Measurements from ENCODE around the gene NEU2. TPM values are rescaled to one million over a fixed set of nuclear protein-coding genes. Genes with fewer than 3 reads are reported as not detected.

Gene NEU2
- total RNA-seq, 3 donors from 2014 or later (not counting 1 experiment from before 2014, with no cell fraction given): not detected

- H3K4me3 Mint-ChIP-seq: peak overlapping the region; percentile 89
- Histone ChIP-seq H3K4me1 (ENCODE audit: control insufficient read depth, insufficient read depth, low read length) (peaks cover 55% of the 10 kb centered on the region), H3K36me3 (ENCODE audit: control insufficient read depth, insufficient read depth, low read length) (peaks cover 11% of the 10 kb centered on the region), H3K27ac (ENCODE audit: low read length) (peak overlapping the region; percentile 93), H3K27me3 (ENCODE audit: control insufficient read depth, insufficient read depth, low read length) (no peaks in the 10 kb centered on the region), H3K4me3 (ENCODE audit: low read length) (peak overlapping the region; percentile 91), H3K9me3 (ENCODE audit: control insufficient read depth, insufficient read depth, low read length) (no peaks in the 10 kb centered on the region)
- intact Hi-C loops (cut with micrococcal nuclease): loop anchor here (2.0 to 5.0 kb wide), 5 partner anchors 16 to 192 kb away; partner anchors contain the start of gene ATG16L1
- H3K9me3 Mint-ChIP-seq: no peaks in the 10 kb centered on the region
- H3K27ac Mint-ChIP-seq: peak overlapping the region; percentile 90 to 92
- TF ChIP-seq CTCF (IDR thresholded peaks at IDR 0.05): no peak
- ATAC-seq (peak; percentile 5 to 11 (median 5)), DNase-seq (no peak)
- no peaks in the 10 kb centered on the region for H3K36me3 Mint-ChIP-seq
- H3K4me1 Mint-ChIP-seq: peaks cover 52 to 63% of the 10 kb centered on the region in 2 donors
- no peaks in the 10 kb centered on the region for H3K27me3 Mint-ChIP-seq (ENCODE audit: low read depth in 2 of 2)
- WGBS (ENCODE audit: insufficient coverage): 0% methylated on average over 13 of the region's 13 CpGs
Measured at GRCh38 chr2:233060501-233060979, 28.1 kb downstream of the NEU2 start.

- no peaks in the 10 kb centered on the region for H3K9me3 Mint-ChIP-seq
- Histone ChIP-seq H3K36me3 (ENCODE audit: control insufficient read depth, insufficient read depth, low read length) (peaks cover 12% of the 10 kb centered on the region), H3K27ac (ENCODE audit: low read length) (peak overlapping the region; percentile 93), H3K4me3 (ENCODE audit: low read length) (peak overlapping the region; percentile 91), H3K9me3 (ENCODE audit: control insufficient read depth, insufficient read depth, low read length) (no peaks in the 10 kb centered on the region), H3K4me1 (ENCODE audit: control insufficient read depth, insufficient read depth, low read length) (peaks cover 60% of the 10 kb centered on the region), H3K27me3 (ENCODE audit: control insufficient read depth, insufficient read depth, low read length) (no peaks in the 10 kb centered on the region)
- WGBS (ENCODE audit: insufficient coverage): 0% methylated on average over 9 of the region's 10 CpGs
- ATAC-seq (peak in 2 of 3 donors; percentile 16 to 32), DNase-seq (peak in 1 of 2 donors; percentile 36)
- peaks cover 56 to 68% of the 10 kb centered on the region in 2 donors for H3K4me1 Mint-ChIP-seq
- peak overlapping the region; percentile 90 to 92 for H3K27ac Mint-ChIP-seq
- TF ChIP-seq CTCF (IDR thresholded peaks at IDR 0.05): no peak
- H3K27me3 Mint-ChIP-seq (ENCODE audit: low read depth in 2 of 2): no peaks in the 10 kb centered on the region
- intact Hi-C loops (cut with micrococcal nuclease): loop anchor here (1.0 to 5.0 kb wide), 6 partner anchors 9 to 191 kb away; partner anchors contain the start of gene ATG16L1
- H3K36me3 Mint-ChIP-seq: no peaks in the 10 kb centered on the region
- peak overlapping the region; percentile 89 for H3K4me3 Mint-ChIP-seq
Measured at GRCh38 chr2:233060980-233061590, 28.6 kb downstream of the NEU2 start.

DNA sequence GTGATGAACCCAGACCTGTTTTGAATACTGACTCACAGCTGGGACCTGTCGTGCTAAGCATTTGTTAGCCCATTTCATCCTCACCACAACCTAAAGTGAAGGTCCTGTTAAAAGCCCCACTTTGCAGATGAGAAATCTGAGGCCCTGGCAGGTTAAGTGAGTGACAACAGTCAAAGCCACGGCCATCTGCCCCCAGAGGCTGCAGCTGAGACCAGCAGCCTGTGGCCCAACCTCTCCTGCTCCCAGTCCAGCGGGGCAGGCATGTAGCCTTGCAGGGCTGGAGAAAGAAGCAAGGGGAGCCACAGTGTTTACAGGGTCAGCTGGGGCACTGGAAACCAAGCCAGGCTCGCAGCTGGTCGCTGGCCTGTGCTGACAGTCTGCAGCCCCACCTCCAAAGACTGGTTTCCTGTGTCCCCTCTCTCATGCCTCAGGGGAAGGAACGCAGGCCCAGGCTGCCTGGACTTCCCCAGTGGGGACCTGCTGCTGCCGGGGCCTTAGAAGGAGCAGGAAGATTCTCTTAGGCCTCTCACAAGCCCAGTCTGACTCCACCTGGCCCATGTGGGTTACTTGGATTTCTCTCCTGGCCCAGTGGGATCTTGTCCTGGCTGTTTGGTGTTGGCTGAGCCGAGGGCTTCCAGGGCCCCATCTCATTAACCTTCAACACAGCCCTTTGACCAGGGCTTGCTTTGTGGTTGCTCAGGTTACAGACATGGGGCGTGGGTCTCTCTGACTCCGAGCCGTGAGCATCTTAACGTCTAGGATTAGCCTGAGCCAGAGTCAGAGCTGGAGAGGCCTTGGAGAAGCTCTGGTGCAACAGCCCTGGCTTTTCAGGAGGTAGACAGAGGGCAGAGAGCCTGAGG lies 29.3 kb downstream of the NEU2 start:
- H3K27me3 ChIP-seq (ENCODE audit: control insufficient read depth, insufficient read depth, low read length): no peaks in the 10 kb centered on the region
- under 1% methylated on average over 12 of the region's 12 CpGs for WGBS (ENCODE audit: insufficient coverage)
- Mint-ChIP-seq H3K27me3 (ENCODE audit: low read depth in 2 of 2) (no peaks in the 10 kb centered on the region), H3K36me3 (no peaks in the 10 kb centered on the region), H3K9me3 (no peaks in the 10 kb centered on the region), H3K27ac (peak overlapping the region; percentile 90 to 92), H3K4me1 (peaks cover 61 to 73% of the 10 kb centered on the region in 2 donors), H3K4me3 (peak overlapping the region; percentile 89)
- H3K9me3 ChIP-seq (ENCODE audit: control insufficient read depth, insufficient read depth, low read length): no peaks in the 10 kb centered on the region
- peaks cover 15% of the 10 kb centered on the region for H3K36me3 ChIP-seq (ENCODE audit: control insufficient read depth, insufficient read depth, low read length)
- DNase-seq (peak in 1 of 2 donors; percentile 53), ATAC-seq (peak; percentile 44 to 53 (median 45))
- H3K27ac ChIP-seq (ENCODE audit: low read length): peak overlapping the region; percentile 93
- intact Hi-C loops (cut with micrococcal nuclease): loop anchor here (1.0 to 5.0 kb wide), 6 partner anchors 8 to 190 kb away; partner anchors contain the start of gene ATG16L1
- H3K4me3 ChIP-seq (ENCODE audit: low read length): peak overlapping the region; percentile 91
- peaks cover 68% of the 10 kb centered on the region for H3K4me1 ChIP-seq (ENCODE audit: control insufficient read depth, insufficient read depth, low read length)
- TF ChIP-seq CTCF (IDR thresholded peaks at IDR 0.05): peak; percentile 33
